Measurements from ENCODE around the gene HOTAIR. TPM values are rescaled to one million over a fixed set of nuclear protein-coding genes. Genes with fewer than 3 reads are reported as not detected.

Gene HOTAIR
- total RNA-seq, 1 experiment from 2014 or later: not detected

DNA sequence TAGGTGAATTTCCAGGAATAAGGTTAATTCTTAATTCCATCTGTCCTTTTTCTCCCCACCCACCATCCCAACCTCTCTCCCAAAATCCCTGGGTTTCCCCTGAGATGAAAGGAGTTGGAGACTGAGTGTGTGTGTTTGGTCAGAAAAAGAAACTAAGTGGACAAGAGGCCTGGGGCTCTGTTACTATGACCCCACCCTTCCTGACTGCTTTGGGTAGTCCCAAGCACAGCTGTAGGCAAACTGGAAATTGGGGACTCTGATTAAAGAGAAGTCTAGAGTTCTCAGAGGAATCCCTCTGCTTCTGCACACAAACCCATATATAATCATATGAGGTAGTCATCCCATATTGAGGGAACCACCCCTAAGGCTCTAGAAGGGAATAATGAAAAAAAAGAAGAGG, 27.0 kb downstream of the HOTAIR start (continued):
- TF ChIP-seq, protein P1, sequence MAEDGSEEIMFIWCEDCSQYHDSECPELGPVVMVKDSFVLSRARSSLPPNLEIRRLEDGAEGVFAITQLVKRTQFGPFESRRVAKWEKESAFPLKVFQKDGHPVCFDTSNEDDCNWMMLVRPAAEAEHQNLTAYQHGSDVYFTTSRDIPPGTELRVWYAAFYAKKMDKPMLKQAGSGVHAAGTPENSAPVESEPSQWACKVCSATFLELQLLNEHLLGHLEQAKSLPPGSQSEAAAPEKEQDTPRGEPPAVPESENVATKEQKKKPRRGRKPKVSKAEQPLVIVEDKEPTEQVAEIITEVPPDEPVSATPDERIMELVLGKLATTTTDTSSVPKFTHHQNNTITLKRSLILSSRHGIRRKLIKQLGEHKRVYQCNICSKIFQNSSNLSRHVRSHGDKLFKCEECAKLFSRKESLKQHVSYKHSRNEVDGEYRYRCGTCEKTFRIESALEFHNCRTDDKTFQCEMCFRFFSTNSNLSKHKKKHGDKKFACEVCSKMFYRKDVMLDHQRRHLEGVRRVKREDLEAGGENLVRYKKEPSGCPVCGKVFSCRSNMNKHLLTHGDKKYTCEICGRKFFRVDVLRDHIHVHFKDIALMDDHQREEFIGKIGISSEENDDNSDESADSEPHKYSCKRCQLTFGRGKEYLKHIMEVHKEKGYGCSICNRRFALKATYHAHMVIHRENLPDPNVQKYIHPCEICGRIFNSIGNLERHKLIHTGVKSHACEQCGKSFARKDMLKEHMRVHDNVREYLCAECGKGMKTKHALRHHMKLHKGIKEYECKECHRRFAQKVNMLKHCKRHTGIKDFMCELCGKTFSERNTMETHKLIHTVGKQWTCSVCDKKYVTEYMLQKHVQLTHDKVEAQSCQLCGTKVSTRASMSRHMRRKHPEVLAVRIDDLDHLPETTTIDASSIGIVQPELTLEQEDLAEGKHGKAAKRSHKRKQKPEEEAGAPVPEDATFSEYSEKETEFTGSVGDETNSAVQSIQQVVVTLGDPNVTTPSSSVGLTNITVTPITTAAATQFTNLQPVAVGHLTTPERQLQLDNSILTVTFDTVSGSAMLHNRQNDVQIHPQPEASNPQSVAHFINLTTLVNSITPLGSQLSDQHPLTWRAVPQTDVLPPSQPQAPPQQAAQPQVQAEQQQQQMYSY (CRISPR knock-in tag; IDR thresholded peaks at IDR 0.05): no peak
- TF ChIP-seq JUN (CRISPR knock-in tag; IDR thresholded peaks at IDR 0.05) (no peak), ZNF263 (CRISPR knock-in tag; IDR thresholded peaks at IDR 0.05; ENCODE audit: low read depth) (no peak), TEAD4 (CRISPR knock-in tag; IDR thresholded peaks at IDR 0.05) (no peak), PRRX2 (CRISPR knock-in tag; IDR thresholded peaks at IDR 0.05) (no peak)
- TF ChIP-seq, protein P2, sequence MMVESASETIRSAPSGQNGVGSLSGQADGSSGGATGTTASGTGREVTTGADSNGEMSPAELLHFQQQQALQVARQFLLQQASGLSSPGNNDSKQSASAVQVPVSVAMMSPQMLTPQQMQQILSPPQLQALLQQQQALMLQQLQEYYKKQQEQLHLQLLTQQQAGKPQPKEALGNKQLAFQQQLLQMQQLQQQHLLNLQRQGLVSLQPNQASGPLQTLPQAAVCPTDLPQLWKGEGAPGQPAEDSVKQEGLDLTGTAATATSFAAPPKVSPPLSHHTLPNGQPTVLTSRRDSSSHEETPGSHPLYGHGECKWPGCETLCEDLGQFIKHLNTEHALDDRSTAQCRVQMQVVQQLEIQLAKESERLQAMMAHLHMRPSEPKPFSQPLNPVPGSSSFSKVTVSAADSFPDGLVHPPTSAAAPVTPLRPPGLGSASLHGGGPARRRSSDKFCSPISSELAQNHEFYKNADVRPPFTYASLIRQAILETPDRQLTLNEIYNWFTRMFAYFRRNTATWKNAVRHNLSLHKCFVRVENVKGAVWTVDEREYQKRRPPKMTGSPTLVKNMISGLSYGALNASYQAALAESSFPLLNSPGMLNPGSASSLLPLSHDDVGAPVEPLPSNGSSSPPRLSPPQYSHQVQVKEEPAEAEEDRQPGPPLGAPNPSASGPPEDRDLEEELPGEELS (CRISPR knock-in tag; IDR thresholded peaks at IDR 0.05): no peak

DNA sequence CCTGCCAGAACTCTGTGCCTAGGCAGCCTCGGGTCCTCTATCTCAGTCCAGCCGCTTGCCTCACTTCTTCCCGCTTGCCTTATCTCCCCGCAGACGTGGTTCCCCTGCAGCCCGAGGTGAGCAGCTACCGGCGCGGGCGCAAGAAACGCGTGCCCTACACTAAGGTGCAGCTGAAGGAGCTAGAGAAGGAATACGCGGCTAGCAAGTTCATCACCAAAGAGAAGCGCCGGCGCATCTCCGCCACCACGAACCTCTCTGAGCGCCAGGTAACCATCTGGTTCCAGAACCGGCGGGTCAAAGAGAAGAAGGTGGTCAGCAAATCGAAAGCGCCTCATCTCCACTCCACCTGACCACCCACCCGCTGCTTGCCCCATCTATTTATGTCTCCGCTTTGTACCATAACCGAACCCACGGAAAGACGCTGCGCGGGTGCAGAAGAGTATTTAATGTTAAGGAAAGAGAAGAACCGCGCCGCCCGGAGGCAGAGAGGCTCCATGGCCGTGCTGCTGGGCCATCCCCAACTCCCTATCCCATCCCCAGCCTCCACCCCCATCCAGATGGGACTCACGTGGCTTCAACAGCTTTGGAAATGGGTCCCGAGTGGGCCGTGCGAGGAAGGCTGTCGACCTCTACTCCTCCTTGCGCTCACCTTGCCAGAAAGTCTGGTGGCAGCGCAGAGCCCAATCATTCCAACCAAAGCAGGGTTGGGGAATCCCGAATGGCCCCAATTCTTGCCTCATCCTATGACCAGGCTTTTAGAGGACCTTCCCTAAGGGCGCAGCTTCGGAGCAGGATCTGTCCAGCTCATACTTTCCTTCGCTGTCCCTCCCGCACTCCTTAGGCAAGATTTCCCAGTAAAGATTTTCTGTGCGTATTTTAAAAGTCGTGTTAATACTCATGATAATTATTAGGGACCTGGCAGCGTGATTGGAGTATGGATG, 29.6 kb downstream of the HOTAIR start:
- H3K9me3 Mint-ChIP-seq: no peaks in the 10 kb centered on the region
- TF ChIP-seq, protein P3, sequence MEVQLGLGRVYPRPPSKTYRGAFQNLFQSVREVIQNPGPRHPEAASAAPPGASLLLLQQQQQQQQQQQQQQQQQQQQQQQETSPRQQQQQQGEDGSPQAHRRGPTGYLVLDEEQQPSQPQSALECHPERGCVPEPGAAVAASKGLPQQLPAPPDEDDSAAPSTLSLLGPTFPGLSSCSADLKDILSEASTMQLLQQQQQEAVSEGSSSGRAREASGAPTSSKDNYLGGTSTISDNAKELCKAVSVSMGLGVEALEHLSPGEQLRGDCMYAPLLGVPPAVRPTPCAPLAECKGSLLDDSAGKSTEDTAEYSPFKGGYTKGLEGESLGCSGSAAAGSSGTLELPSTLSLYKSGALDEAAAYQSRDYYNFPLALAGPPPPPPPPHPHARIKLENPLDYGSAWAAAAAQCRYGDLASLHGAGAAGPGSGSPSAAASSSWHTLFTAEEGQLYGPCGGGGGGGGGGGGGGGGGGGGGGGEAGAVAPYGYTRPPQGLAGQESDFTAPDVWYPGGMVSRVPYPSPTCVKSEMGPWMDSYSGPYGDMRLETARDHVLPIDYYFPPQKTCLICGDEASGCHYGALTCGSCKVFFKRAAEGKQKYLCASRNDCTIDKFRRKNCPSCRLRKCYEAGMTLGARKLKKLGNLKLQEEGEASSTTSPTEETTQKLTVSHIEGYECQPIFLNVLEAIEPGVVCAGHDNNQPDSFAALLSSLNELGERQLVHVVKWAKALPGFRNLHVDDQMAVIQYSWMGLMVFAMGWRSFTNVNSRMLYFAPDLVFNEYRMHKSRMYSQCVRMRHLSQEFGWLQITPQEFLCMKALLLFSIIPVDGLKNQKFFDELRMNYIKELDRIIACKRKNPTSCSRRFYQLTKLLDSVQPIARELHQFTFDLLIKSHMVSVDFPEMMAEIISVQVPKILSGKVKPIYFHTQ (CRISPR knock-in tag; IDR thresholded peaks at IDR 0.05): no peak
- no peak for TF ChIP-seq TEAD4 (CRISPR knock-in tag; IDR thresholded peaks at IDR 0.05)
- TF ChIP-seq, protein P4, sequence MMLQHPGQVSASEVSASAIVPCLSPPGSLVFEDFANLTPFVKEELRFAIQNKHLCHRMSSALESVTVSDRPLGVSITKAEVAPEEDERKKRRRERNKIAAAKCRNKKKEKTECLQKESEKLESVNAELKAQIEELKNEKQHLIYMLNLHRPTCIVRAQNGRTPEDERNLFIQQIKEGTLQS (CRISPR knock-in tag; conservative IDR thresholded peaks at IDR 0.05): no peak
- no peak for TF ChIP-seq NR1H2 (CRISPR knock-in tag; IDR thresholded peaks at IDR 0.05)
- TF ChIP-seq, protein P5, sequence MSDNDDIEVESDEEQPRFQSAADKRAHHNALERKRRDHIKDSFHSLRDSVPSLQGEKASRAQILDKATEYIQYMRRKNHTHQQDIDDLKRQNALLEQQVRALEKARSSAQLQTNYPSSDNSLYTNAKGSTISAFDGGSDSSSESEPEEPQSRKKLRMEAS (CRISPR knock-in tag; IDR thresholded peaks at IDR 0.05): no peak
- no peak for TF ChIP-seq ZNF416 (CRISPR knock-in tag; IDR thresholded peaks at IDR 0.05)
- no peak for TF ChIP-seq EMX1 (CRISPR knock-in tag; IDR thresholded peaks at IDR 0.05)
- no peak for TF ChIP-seq SOX15 (CRISPR knock-in tag; IDR thresholded peaks at IDR 0.05)
- TF ChIP-seq, protein P2 (CRISPR knock-in tag; IDR thresholded peaks at IDR 0.05): no peak
- TF ChIP-seq ZNF317 (CRISPR knock-in tag; IDR thresholded peaks at IDR 0.05; ENCODE audit: borderline replicate concordance, low read depth): no peak
- no peak for TF ChIP-seq NFATC4 (CRISPR knock-in tag; IDR thresholded peaks at IDR 0.05)
- no peak for TF ChIP-seq GTF2I (CRISPR knock-in tag; conservative IDR thresholded peaks at IDR 0.05)
- H3K27me3 Mint-ChIP-seq (ENCODE audit: low read depth): peaks cover 100% of the 10 kb centered on the region
- H3K36me3 Mint-ChIP-seq: no peaks in the 10 kb centered on the region
- H3K4me3 Mint-ChIP-seq: peak overlapping the region; percentile 23
- H3K4me1 Mint-ChIP-seq: peaks cover 11% of the 10 kb centered on the region
- ATAC-seq (peak; percentile 50), DNase-seq (ENCODE audit: low spot score) (no peak)
- POLR2A ChIA-PET: no interaction called here
- CTCF ChIA-PET: interaction anchor here (0.7 to 1.7 kb wide), 6 partner anchors 177 to 263 kb away, joined by 3 to 5 read pairs (median 3); no protein-coding TSS in a partner anchor
- H3K27ac Mint-ChIP-seq: no peak overlapping the region

Data from WTC11 (cell line).